WI38 (cell line): ENCODE results near the gene CD209.

Experiments
- H3K4me3 ChIP-seq: 2 replicates; pipeline ENCODE4 v1.5.1; 2011; ENCODE audit warnings: low read depth, mild to moderate bottlenecking, control low read depth, low read length
- TF ChIP-seq, protein P1 (sequence below): IDR thresholded peaks from 2 replicates; pipeline ENCODE4 v1.5.1; 2012; ENCODE audit warnings: low read depth, mild to moderate bottlenecking, control low read depth, low read length

The CD209 gene

DNA sequence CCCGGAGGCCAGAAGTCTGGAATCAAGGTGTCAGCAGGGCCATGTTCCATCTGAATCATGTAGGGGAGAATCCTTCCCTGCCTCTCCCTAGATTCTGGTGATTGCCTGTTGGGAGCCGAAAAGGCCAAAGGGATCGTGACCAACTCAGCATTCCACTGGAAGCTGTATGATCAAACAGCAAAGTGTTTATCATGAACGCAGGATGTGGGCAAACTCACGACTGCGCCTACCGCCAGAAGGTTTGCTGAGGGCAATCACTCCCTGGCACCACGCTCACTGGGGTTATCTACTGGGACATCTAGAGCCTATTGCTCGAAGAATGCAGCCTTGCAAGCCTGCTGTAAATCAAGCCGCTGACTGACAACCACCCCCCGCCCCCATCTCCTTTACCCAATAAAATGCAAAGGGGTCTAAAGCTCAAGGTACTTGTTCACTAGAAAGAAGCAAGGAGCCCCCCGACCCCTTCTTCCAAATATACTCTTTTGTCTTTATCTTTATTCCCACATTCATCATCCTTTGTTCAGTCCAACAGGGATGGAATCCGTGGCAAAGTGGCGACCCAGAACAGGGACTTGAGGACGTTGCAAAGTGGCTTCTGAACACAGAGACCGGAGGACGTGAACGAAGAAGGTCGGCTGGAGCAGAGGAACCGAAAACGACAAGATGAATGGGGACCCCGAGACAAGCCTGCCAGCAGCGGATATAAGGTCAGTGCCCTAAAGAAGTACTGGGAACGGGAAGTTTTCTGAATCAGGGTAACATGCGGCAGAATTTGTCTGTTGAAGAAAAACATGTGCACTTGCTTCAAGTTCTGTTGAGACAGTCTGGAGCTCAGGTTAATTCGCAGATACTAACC lies 32.5 kb upstream of the CD209 start:
- no peak overlapping the region for H3K4me3 ChIP-seq
- TF ChIP-seq, protein P1, sequence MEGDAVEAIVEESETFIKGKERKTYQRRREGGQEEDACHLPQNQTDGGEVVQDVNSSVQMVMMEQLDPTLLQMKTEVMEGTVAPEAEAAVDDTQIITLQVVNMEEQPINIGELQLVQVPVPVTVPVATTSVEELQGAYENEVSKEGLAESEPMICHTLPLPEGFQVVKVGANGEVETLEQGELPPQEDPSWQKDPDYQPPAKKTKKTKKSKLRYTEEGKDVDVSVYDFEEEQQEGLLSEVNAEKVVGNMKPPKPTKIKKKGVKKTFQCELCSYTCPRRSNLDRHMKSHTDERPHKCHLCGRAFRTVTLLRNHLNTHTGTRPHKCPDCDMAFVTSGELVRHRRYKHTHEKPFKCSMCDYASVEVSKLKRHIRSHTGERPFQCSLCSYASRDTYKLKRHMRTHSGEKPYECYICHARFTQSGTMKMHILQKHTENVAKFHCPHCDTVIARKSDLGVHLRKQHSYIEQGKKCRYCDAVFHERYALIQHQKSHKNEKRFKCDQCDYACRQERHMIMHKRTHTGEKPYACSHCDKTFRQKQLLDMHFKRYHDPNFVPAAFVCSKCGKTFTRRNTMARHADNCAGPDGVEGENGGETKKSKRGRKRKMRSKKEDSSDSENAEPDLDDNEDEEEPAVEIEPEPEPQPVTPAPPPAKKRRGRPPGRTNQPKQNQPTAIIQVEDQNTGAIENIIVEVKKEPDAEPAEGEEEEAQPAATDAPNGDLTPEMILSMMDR = no peak

DNA sequence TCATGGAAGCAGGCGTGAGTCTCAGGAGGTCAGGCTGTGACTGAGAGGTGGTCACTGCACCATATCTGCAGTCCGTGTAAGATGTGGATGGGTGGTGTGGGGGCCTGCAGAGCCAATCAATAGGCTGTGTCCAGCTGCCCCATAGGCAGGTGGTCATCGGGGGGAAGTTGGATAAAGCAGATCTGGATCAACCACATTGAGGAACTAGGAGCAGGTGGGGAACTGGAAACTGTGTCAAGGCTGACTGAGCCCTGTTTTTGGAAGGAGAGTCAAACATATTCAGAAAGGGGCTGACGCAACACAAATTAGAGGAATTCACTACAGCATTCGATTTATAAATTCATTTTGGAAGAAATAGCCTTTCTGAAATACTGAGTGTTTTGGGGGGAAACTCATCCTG lies 30.7 kb upstream of the CD209 start:
- no peak overlapping the region for H3K4me3 ChIP-seq
- TF ChIP-seq, protein P1 = no peak

DNA sequence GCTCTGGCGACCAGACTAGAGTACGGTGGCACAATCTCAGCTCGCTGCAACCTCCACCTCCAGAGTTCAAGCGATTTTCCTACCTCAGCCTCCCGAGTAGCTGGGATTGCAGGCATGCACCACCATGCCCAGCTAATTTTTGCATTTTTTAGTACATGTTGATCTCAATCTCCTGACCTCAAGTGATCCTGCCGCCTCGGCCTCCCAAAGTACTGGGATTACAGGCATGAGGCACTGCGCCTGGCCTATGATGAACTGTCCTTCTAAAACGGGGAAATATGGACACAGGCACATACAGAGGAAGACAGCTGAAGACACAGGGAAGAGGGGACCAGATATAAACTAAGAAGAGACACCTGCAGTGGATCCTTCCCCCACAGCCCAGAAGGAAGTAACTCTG lies 28.4 kb upstream of the CD209 start:
- H3K4me3 ChIP-seq = no peak overlapping the region
- TF ChIP-seq, protein P1 = no peak

DNA sequence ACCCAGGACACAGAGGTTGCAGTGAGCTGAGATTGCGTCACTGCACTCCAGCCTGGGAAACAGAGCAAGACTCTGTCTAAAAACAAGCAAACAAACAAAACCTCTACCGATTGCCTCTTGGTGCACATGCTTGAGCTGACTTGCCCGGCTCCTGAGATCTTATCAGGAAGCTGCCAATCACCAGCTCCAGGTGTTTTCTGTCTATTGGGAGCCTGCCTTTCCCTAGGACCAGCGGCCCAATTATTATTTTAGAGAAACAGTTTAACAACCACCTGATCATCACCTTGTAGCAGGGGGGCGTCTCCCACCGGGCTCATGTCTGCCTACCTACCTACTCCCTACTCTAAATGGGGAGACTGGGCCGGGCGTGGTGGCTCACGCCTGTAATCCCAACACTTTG lies 26.5 kb upstream of the CD209 start:
- no peak overlapping the region for H3K4me3 ChIP-seq
- TF ChIP-seq, protein P1 = no peak

DNA sequence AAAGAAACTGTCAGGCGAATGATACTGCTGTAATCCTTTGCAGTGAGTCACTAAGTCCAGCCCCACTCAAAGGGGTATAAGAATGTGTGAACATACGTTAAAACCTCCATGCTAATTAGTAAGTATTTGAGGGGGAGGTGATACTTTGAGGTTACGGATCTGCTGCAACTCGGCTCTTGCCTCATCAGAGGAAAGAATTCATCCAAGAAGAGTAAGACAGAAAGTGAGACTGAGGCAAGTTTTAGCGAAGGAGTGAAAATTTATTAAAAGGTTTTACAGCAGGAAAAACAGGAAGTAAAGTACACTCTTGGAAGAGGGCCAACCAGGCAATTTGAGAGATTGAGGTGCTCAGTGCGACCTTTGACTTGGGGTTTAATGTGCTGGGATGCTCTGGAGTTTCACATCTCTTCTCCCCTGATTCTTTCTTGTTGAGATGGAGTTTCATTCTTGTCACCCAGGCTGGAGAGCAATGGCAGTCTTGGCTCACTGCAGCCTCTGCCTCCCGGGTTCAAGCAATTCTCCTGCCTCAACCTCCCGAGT lies 25.5 kb upstream of the CD209 start:
- TF ChIP-seq, protein P1 = no peak

DNA sequence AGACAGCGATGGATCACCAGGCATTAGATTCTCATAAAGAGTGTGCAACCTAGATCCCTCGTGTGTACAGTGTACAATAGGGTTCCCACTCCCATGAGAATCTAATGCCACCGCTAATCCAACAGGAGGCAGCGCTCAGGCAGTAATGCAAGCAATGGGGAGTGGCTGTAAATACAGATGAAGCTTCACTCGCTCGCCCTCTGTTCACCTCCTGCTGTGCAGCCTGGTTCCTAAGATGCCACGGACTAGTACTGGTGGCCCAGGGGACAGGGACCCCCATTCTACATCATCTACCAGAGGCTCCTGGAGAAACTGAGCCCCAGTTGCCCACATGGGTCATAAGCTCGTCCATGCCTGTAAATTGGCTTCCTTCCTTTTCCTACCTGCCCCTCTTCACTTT lies 23.7 kb upstream of the CD209 start:
- no peak overlapping the region for H3K4me3 ChIP-seq
- TF ChIP-seq, protein P1 = no peak

More for the DNA sequence above, 25.5 kb upstream of the CD209 start:
- no peak overlapping the region for H3K4me3 ChIP-seq

DNA sequence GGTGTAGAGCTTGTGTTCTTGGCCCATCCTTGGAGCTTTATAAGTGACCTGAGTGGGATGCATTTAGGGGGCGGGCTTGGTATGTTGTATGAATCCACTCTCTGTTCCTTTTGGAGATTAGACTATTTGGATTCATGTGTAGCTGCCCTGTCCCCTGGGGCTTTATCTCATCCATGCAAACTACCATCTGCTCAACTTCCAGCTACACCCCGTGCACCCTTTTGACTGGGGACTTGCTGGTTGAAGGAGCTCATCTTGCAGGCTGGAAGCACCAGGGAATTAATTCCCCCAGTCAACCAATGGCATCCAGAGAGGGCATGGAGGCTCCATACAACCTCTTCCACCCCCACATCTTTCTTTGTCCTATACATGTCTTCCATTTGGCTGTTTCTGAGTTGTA lies 21.8 kb upstream of the CD209 start:
- TF ChIP-seq, protein P1 = no peak
- H3K4me3 ChIP-seq = no peak overlapping the region
